Neural progenitor cell (in vitro differentiated cells): ENCODE measurements around the gene HLA-E.
"Not testable (repeated sequence)": the region's sequence is repeated elsewhere in the genome, so short reads cannot be mapped to it uniquely, and the experiment has no call there.

Source experiments
- EZH2 ChIP-seq: fragments of 200-600 bp; sonication (generic); IDR thresholded peaks from 2 replicates; pipeline ENCODE4 v1.6.1; 2017; ENCODE audit warnings: antibody characterized with exemption, mild to moderate bottlenecking, moderate library complexity
- EZH2phosphoT487 ChIP-seq: fragments of 200-600 bp; sonication (generic); IDR thresholded peaks from 2 replicates; pipeline ENCODE4 v1.6.1; 2017; ENCODE audit warnings: antibody characterized with exemption
- TF ChIP-seq, protein P1 (sequence below): fragments of 200-600 bp; sonication (generic); IDR thresholded peaks from 2 replicates; pipeline ENCODE4 v1.5.1; 2017; ENCODE audit warnings: antibody characterized with exemption, mild to moderate bottlenecking

DNA sequence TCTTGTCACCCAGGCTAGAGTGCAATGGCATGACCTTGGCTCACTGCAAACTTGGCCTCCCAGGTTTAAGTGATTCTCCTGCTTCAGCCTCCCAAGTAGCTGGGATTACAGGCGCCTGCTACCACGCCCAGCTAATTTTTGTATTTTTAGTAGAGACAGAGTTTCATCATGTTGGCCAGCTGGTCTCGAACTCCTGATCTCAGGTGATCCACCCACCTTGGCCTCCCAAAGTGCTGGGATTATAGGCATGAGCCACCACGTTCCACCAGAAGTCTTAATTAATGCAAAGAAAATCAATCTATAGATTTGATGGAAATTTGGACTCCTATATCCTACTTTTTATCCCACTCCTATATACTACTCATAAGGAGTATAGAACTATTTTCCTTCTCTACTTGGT, 5.8 kb downstream of the HLA-E start:
- TF ChIP-seq, protein P1, sequence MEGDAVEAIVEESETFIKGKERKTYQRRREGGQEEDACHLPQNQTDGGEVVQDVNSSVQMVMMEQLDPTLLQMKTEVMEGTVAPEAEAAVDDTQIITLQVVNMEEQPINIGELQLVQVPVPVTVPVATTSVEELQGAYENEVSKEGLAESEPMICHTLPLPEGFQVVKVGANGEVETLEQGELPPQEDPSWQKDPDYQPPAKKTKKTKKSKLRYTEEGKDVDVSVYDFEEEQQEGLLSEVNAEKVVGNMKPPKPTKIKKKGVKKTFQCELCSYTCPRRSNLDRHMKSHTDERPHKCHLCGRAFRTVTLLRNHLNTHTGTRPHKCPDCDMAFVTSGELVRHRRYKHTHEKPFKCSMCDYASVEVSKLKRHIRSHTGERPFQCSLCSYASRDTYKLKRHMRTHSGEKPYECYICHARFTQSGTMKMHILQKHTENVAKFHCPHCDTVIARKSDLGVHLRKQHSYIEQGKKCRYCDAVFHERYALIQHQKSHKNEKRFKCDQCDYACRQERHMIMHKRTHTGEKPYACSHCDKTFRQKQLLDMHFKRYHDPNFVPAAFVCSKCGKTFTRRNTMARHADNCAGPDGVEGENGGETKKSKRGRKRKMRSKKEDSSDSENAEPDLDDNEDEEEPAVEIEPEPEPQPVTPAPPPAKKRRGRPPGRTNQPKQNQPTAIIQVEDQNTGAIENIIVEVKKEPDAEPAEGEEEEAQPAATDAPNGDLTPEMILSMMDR, result not testable (repeated sequence)
- TF ChIP-seq EZH2, EZH2phosphoT487: not testable (repeated sequence)
